ACC112 (cell line): Measurements from ENCODE around the gene ARL15.

Experiments used
- H2AFZ ChIP-seq: fragments of 200-600 bp; sonication (generic); one replicate; pipeline ENCODE4 v1.6.0; 2017; ENCODE audit warnings: antibody characterized with exemption, low read length; ENCODE audit not compliant: unreplicated experiment
- H3K27ac ChIP-seq: fragments of 200-600 bp; sonication (generic); 2 replicates; pipeline ENCODE4 v1.5.1; 2014; ENCODE audit warnings: low read depth, mild to moderate bottlenecking, antibody characterized with exemption, low read length, moderate library complexity
- H3K27me3 ChIP-seq: fragments of 200-600 bp; sonication (generic); 2 replicates; pipeline ENCODE4 v1.6.1; 2014; ENCODE audit warnings: mild to moderate bottlenecking, antibody characterized with exemption, low read length, moderate library complexity, mixed read lengths; ENCODE audit not compliant: insufficient read depth
- H3K36me3 ChIP-seq: fragments of 200-600 bp; sonication (generic); 2 replicates; pipeline ENCODE4 v1.6.1; 2016; ENCODE audit warnings: mild to moderate bottlenecking, antibody characterized with exemption, low read length, moderate library complexity, mixed read lengths; ENCODE audit not compliant: insufficient read depth
- H3K4me1 ChIP-seq: fragments of 200-600 bp; sonication (generic); one replicate; pipeline ENCODE4 v1.6.1; 2016; ENCODE audit warnings: low read length, mixed read lengths; ENCODE audit not compliant: insufficient read depth, unreplicated experiment, control insufficient read depth
- H3K4me3 ChIP-seq: fragments of 200-600 bp; sonication (generic); 2 replicates; pipeline ENCODE4 v1.5.1; 2014; ENCODE audit warnings: mild to moderate bottlenecking, low read depth, low read length
- H3K79me2 ChIP-seq: fragments of 200-600 bp; sonication (generic); one replicate; pipeline ENCODE4 v1.6.0; 2016; ENCODE audit warnings: low read length; ENCODE audit not compliant: control insufficient read depth, unreplicated experiment, insufficient read depth

ARL15 gene

GRCh38 chr5:54284586-54284985 lies 25.8 kb downstream of the ARL15 start:
- H3K4me3 ChIP-seq = no peak overlapping the region
- no peaks in the 10 kb centered on the region for H3K79me2 ChIP-seq
- H3K27ac ChIP-seq = no peak overlapping the region
- no peaks in the 10 kb centered on the region for H3K4me1 ChIP-seq
- no peaks in the 10 kb centered on the region for H3K36me3 ChIP-seq
- no peak overlapping the region for H2AFZ ChIP-seq
- H3K27me3 ChIP-seq = no peaks in the 10 kb centered on the region

- no peaks in the 10 kb centered on the region for H3K27me3 ChIP-seq
- H3K4me3 ChIP-seq = no peak overlapping the region
- H2AFZ ChIP-seq = no peak overlapping the region
- no peaks in the 10 kb centered on the region for H3K79me2 ChIP-seq
- H3K4me1 ChIP-seq = no peaks in the 10 kb centered on the region
- no peak overlapping the region for H3K27ac ChIP-seq
- H3K36me3 ChIP-seq = no peaks in the 10 kb centered on the region
Measured at GRCh38 chr5:54282876-54283275, 27.5 kb downstream of the ARL15 start.

GRCh38 chr5:54281960-54282692 lies 28.2 kb downstream of the ARL15 start:
- Histone ChIP-seq H3K27ac (no peak overlapping the region), H3K4me3 (no peak overlapping the region), H3K27me3 (no peaks in the 10 kb centered on the region), H3K4me1 (no peaks in the 10 kb centered on the region), H3K79me2 (no peaks in the 10 kb centered on the region), H2AFZ (no peak overlapping the region), H3K36me3 (no peaks in the 10 kb centered on the region)

- H3K4me3 ChIP-seq = no peak overlapping the region
- H3K4me1 ChIP-seq = no peaks in the 10 kb centered on the region
- H3K36me3 ChIP-seq = no peaks in the 10 kb centered on the region
- no peaks in the 10 kb centered on the region for H3K27me3 ChIP-seq
- no peak overlapping the region for H3K27ac ChIP-seq
- no peaks in the 10 kb centered on the region for H3K79me2 ChIP-seq
- no peak overlapping the region for H2AFZ ChIP-seq
Measured at GRCh38 chr5:54279960-54280359, 30.4 kb downstream of the ARL15 start.

GRCh38 chr5:54278979-54279717 lies 31.2 kb downstream of the ARL15 start:
- Histone ChIP-seq H3K27me3 (no peaks in the 10 kb centered on the region), H3K4me1 (no peaks in the 10 kb centered on the region), H3K27ac (no peak overlapping the region), H3K36me3 (no peaks in the 10 kb centered on the region), H3K4me3 (no peak overlapping the region), H2AFZ (no peak overlapping the region), H3K79me2 (no peaks in the 10 kb centered on the region)

- H3K4me1 ChIP-seq = no peaks in the 10 kb centered on the region
- no peaks in the 10 kb centered on the region for H3K36me3 ChIP-seq
- H3K4me3 ChIP-seq = no peak overlapping the region
- H3K79me2 ChIP-seq = no peaks in the 10 kb centered on the region
- no peak overlapping the region for H2AFZ ChIP-seq
- H3K27me3 ChIP-seq = no peaks in the 10 kb centered on the region
- H3K27ac ChIP-seq = no peak overlapping the region
Measured at GRCh38 chr5:54278036-54278830, 32.1 kb downstream of the ARL15 start.

- H3K27ac ChIP-seq = no peak overlapping the region
- no peak overlapping the region for H3K4me3 ChIP-seq
- H3K4me1 ChIP-seq = no peaks in the 10 kb centered on the region
- H3K27me3 ChIP-seq = no peaks in the 10 kb centered on the region
- H3K79me2 ChIP-seq = no peaks in the 10 kb centered on the region
- no peak overlapping the region for H2AFZ ChIP-seq
- H3K36me3 ChIP-seq = no peaks in the 10 kb centered on the region
Measured at GRCh38 chr5:54276048-54276447, 34.3 kb downstream of the ARL15 start.

GRCh38 chr5:54275361-54275760 lies 35.0 kb downstream of the ARL15 start:
- Histone ChIP-seq H3K27me3 (no peaks in the 10 kb centered on the region), H3K27ac (no peak overlapping the region), H3K4me3 (no peak overlapping the region), H3K36me3 (no peaks in the 10 kb centered on the region), H3K79me2 (no peaks in the 10 kb centered on the region), H3K4me1 (no peaks in the 10 kb centered on the region), H2AFZ (no peak overlapping the region)

- H3K27me3 ChIP-seq = no peaks in the 10 kb centered on the region
- no peaks in the 10 kb centered on the region for H3K4me1 ChIP-seq
- no peaks in the 10 kb centered on the region for H3K79me2 ChIP-seq
- no peak overlapping the region for H3K27ac ChIP-seq
- no peak overlapping the region for H2AFZ ChIP-seq
- H3K4me3 ChIP-seq = no peak overlapping the region
- H3K36me3 ChIP-seq = no peaks in the 10 kb centered on the region
Measured at GRCh38 chr5:54274944-54275343, 35.4 kb downstream of the ARL15 start.

- Histone ChIP-seq H2AFZ (no peak overlapping the region), H3K27me3 (no peaks in the 10 kb centered on the region), H3K36me3 (no peaks in the 10 kb centered on the region), H3K27ac (no peak overlapping the region), H3K4me3 (no peak overlapping the region), H3K79me2 (no peaks in the 10 kb centered on the region), H3K4me1 (no peaks in the 10 kb centered on the region)
Measured at GRCh38 chr5:54273715-54274114, 36.7 kb downstream of the ARL15 start.
